Right lobe of liver (tissue), 4 donors: Measurements from ENCODE around the gene SMARCE1.

Experiments
- POLR2A ChIP-seq: fragments of 450-650 bp; IDR thresholded peaks from one replicate; pipeline ENCODE4 v1.6.1; 2017; ENCODE audit warnings: antibody characterized with exemption, mild to moderate bottlenecking
- TF ChIP-seq, protein P1 (sequence below), 4 donors: fragments of 200-600 bp in 3 of 4; fragments of 450-650 bp in 1 of 4; IDR thresholded peaks; one replicate each; pipeline versions ENCODE4 v1.5.1 to v1.8.0; 2016 to 2022; ENCODE audit warnings: antibody characterized with exemption in 4 of 4, mild to moderate bottlenecking in 2 of 4
- donor health status: DM: no; HTN: no; CAD: no.
- donor health status: DM: no; HTN: no; CAD: no.
- donor health status: DM: no; HTN: yes; CAD: no.

GRCh38 chr17:40671282-40671681 is 23.7 kb upstream of the SMARCE1 start:
- TF ChIP-seq POLR2A, result no peak
- TF ChIP-seq, protein P1, sequence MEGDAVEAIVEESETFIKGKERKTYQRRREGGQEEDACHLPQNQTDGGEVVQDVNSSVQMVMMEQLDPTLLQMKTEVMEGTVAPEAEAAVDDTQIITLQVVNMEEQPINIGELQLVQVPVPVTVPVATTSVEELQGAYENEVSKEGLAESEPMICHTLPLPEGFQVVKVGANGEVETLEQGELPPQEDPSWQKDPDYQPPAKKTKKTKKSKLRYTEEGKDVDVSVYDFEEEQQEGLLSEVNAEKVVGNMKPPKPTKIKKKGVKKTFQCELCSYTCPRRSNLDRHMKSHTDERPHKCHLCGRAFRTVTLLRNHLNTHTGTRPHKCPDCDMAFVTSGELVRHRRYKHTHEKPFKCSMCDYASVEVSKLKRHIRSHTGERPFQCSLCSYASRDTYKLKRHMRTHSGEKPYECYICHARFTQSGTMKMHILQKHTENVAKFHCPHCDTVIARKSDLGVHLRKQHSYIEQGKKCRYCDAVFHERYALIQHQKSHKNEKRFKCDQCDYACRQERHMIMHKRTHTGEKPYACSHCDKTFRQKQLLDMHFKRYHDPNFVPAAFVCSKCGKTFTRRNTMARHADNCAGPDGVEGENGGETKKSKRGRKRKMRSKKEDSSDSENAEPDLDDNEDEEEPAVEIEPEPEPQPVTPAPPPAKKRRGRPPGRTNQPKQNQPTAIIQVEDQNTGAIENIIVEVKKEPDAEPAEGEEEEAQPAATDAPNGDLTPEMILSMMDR (IDR thresholded peaks at IDR 0.05), result no peak
